Activated CD8-positive, alpha-beta memory T cell treated with anti-CD3 and anti-CD28 coated beads, Interleukin-2, amount 50 U/mL, for 1 hour (primary cell): ENCODE data around the gene CLCN3.
"Not testable (repeated sequence)": the region's sequence is repeated elsewhere in the genome, so short reads cannot be mapped to it uniquely, and the experiment has no call there.

ENCODE experiments used
- DNase-seq: peaks from one replicate; pipeline ENCODE4 v3.0.0-alpha.2; 2020; ENCODE audit errors: extremely low read depth

Gene CLCN3

GRCh38 chr4:169619958-169620879 lies at the start of gene CLCN3:
Gene CLCN3 (plus strand): TSS chr4:169620578. CDS start chr4:169635929, 15,351 bp downstream.
- peak; percentile 78 for DNase-seq

- not testable (repeated sequence) for DNase-seq
These were observed 49.4 kb upstream of the CLCN3 start for GRCh38 chr4:169571012-169571411.

GRCh38 chr4:169571435-169571834 lies 48.9 kb upstream of the CLCN3 start:
- no peak for DNase-seq

- no peak for DNase-seq
These were observed 46.5 kb upstream of the CLCN3 start for GRCh38 chr4:169573889-169574288.

- no peak for DNase-seq
These were observed 38.2 kb upstream of the CLCN3 start for GRCh38 chr4:169582203-169582602.

- no peak for DNase-seq
These were observed 37.7 kb upstream of the CLCN3 start for GRCh38 chr4:169582706-169583105.

- DNase-seq: no peak
These were observed 36.8 kb upstream of the CLCN3 start for GRCh38 chr4:169583563-169583962.

- no peak for DNase-seq
These were observed 27.3 kb upstream of the CLCN3 start for GRCh38 chr4:169593050-169593560.

GRCh38 chr4:169594560-169595195 lies 25.7 kb upstream of the CLCN3 start:
- DNase-seq: no peak

GRCh38 chr4:169601016-169601771 lies 19.2 kb upstream of the CLCN3 start:
- DNase-seq: no peak

- DNase-seq: no peak
These were observed 17.1 kb upstream of the CLCN3 start for GRCh38 chr4:169603312-169603711.

- DNase-seq: no peak
These were observed 16.1 kb upstream of the CLCN3 start for GRCh38 chr4:169604131-169604900.

- DNase-seq: no peak
These were observed 15.5 kb upstream of the CLCN3 start for GRCh38 chr4:169604903-169605331.

- no peak for DNase-seq
These were observed 9.2 kb upstream of the CLCN3 start for GRCh38 chr4:169611157-169611556.

GRCh38 chr4:169611991-169612870 lies 8.1 kb upstream of the CLCN3 start, which contains the start of gene NEK1:
Gene NEK1 (minus strand): TSS chr4:169612583. CDS start chr4:169602630, 9,953 bp downstream.
- peak; percentile 72 for DNase-seq

GRCh38 chr4:169612871-169613859 lies 7.2 kb upstream of the CLCN3 start:
- no peak for DNase-seq

- DNase-seq: no peak
These were observed 4.8 kb upstream of the CLCN3 start for GRCh38 chr4:169615467-169616106.

- DNase-seq: no peak
These were observed 3.5 kb upstream of the CLCN3 start for GRCh38 chr4:169616846-169617245.
